NOMO-1 treated with DMSO at 0.1 percent for 48 hours (cell line): ENCODE measurements around the gene PNKD.

Experiments
- DNase-seq: peaks from one replicate; lab custom pipeline; 2025; ENCODE audit not compliant: unreplicated experiment; lab: John Stamatoyannopoulos, UW

Gene PNKD

DNA sequence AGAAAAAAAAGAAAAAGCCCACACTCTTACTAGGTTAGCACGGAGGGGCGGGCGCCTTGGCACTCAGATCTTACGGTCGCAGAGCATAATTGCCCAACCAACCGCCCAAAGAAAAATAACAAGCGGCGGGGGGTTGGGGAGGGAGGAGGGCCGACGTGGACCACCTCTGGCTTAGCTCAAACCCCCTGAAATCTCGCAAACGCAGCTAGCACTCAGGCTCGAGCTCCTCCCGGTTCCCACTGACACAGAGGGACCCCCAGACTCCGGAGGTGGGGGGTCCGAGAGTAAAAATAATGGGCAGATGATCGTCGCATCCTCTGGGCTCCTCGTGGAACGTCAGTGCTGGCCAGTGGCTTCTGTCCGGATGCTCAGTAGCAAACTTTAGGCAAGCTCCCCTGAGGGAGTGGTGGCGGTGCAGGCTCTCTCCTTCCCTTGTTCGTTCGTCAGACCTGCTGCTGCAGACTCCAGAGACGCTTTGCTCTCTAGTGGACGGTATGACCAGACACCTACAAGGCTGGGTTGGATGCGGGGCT lies 98.4 kb downstream of the PNKD start:
- peak; percentile 55 for DNase-seq

DNA sequence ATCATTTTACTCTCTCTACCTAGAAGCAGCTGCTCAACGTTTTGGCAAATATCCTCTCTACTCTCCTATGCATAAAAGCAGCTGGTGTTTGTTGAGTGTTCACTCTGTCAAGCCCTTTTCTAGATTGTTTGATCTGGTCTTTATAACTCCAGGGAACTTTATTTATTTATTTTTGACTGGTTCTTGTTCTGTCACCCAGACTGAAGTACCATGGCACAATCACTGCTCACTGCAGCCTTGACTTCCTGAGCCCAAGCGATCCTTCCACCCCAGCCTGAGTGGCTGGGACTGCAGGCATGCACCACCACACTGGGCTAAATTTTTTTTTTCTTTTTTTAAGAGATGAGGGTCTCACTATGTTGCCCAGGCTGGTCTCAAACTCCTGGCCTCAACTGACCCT lies 99.0 kb downstream of the PNKD start:
- DNase-seq, result no peak

DNA sequence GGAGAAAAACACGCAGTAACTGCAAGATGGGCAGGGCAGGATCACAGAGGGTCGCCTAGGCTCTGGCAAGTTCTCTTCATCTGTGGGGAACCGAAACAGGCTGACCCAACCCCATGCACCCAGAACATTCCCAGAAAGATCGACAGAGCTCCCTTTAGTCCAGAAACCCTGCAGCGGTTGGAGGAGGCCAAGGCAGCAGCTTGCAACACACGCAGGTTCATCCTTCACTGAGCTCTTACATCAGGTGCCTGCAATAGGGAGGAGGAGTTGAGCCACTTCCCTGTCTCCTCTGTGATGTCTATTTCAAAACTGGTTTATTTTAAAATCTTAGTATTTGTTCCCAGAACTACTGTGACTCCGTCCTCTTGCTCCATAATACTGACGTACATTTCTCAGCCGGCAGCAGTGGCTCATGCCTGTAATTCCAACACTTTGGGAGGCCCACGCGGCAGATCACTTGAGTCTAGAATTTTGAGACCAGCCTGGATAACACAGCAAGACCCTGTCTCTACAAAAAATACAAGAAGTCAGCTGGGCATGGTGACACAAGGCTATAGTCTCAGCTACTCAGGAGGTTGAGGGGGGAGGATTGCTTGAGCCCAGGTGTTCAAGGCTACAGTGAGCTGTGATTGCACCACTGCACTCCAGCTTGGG lies 100.2 kb downstream of the PNKD start:
- DNase-seq, result peak; percentile 92

DNA sequence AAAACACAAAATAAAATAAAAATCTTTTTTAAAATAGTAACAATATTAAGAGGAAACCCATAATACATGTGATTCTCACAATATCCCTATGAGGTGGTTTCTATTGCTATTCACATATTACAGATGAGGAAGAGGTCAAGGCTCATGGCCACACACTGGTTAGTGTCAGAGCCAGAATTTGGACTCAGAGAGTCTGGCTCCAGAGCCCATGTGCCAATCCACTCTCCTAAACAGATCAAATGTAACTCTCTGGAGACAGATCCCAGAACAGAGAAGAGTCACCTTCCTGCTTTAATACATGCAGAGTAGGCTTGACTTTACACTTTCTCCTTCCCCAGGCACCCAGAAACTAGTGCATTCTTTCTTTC lies 101.6 kb downstream of the PNKD start:
- DNase-seq, result no peak

DNA sequence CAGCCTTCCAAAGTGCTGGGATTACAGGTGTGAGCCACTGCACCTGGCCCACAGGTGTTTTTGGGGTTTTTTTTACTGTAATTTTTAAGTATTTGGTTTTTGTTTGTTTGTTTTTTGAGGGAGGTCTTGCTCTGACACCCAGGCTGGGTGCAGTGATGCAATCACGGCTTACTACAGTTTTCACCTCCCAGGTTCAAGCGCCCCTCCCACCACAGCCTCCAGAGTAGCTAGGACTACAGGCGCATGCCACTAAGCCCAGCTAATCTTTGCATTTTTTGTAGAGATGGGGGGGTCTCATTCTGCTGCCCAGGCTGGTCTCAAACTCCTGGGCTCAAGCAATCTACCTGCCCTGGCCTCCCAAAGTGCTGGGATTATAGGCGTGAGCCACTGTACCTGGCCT lies 104.5 kb downstream of the PNKD start:
- DNase-seq, result no peak

DNA sequence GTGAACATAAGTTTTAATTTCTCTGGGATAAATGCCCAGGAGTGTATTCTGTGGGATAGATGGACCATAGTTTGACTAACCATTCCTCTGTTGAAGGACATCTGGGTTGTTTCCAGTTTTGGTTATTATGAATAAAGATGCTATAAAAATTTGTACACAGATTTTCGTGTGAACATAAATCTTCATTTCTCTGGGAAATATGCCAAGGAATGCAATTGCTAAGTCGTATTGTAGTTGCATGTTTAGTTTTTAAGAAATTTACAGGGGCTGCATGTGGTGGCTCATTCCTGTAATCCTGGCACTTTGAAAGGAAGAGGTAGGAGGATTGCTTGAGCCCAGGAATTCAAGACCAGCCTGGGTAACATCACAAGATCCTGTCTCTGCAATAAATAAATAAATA lies 104.9 kb downstream of the PNKD start:
- DNase-seq, result no peak

DNA sequence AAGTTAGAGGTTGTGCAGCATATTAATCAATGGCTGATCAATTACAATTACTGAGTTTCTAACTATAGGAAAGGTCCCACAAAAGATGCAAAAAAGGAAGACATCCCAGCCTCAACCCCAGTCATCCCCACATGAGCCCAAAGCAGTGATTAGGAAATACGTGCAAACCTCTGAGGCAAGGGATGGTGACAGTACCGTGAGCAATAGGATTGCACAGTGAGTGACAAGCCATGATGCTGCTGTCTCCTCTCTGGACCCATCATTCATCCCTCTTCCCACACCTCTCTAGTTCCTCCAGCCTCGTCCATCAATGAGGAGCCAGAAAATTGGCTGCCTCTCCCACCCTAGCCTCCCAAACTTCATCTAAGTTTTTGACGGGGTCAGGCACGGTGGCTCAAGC lies 107.7 kb downstream of the PNKD start:
- DNase-seq, result no peak

DNA sequence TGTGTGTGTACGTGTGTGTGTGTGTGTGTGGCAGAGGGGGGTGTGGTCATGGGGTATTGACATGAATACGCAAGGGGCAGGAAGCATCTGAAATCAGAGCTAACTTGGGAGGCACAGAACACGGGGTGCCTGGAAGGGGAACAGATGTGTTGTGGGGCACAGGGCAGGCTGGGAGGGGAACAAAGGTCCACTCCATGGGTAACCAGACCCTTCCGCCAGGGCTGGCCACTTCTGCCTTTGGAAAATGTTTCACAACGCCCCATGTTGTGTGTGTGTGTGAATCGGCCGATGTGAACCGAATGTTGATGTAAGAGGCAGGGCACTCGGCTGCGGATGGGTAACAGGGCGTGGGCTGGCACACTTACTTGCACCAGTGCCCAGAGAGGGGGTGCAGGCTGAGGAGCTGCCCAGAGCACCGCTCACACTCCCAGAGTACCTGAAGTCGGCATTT lies 111.6 kb downstream of the PNKD start, which contains the start of gene SLC11A1:
Gene SLC11A1 (plus strand): TSS at position 358 of the 451 bp plus-strand sequence. CDS start 96 bp downstream, outside the sequence.
- peak; percentile 62 for DNase-seq

DNA sequence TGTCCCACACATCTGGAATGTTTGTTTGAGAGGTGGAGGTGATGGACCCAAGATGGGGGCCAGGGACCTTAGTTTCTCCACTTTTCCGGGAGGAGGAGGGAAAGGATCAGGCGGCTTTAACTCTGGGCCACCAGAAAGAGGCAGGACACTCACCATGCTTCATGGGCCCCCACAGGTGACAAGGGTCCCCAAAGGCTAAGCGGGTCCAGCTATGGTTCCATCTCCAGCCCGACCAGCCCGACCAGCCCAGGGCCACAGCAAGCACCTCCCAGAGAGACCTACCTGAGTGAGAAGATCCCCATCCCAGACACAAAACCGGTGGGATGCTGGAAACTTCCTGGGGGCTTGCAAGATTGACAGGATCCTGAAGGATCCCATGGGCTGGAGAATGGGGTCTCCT lies 112.5 kb downstream of the PNKD start:
- DNase-seq, result no peak

DNA sequence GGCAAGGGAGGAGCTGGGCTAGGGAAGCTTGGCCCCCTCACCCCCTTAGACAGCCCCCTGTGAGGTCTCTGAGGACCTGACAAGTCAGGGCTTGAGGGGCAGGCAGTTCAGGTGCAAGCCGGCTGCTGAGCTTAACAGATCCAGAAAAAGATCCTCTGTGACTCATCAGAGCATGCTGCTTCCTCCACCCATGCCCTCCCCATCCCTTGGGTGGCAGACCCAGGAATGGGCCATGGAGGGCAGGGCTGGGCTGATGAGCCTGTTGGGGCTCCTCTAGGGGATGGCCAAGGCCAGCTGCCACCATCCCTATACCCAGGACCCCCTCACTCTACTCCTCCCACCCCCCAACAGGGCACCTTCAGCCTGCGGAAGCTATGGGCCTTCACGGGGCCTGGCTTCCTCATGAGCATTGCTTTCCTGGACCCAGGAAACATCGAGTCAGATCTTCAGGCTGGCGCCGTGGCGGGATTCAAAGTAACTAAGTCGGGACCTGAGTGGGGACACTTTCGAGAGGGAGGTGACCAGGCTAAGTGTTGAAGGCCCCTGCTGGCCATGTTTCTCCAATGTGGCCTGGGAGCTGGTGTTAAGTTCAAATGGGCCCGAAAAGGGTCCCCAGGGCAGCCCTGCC lies 113.7 kb downstream of the PNKD start:
- DNase-seq, result no peak

DNA sequence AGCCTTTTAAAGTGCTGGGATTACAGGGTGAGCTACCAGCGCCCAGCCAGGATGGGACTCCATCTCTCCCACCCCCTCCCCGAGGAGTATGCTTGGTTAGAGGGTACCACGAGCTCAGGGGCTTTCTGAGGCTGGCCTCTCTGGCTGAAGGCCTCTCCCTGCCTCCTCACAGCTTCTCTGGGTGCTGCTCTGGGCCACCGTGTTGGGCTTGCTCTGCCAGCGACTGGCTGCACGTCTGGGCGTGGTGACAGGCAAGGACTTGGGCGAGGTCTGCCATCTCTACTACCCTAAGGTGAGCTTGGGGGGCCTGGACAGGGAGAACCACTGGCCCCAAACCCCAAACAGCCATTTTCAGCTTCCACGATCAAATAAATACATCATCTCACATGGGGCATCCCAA lies 114.7 kb downstream of the PNKD start:
- no peak for DNase-seq

DNA sequence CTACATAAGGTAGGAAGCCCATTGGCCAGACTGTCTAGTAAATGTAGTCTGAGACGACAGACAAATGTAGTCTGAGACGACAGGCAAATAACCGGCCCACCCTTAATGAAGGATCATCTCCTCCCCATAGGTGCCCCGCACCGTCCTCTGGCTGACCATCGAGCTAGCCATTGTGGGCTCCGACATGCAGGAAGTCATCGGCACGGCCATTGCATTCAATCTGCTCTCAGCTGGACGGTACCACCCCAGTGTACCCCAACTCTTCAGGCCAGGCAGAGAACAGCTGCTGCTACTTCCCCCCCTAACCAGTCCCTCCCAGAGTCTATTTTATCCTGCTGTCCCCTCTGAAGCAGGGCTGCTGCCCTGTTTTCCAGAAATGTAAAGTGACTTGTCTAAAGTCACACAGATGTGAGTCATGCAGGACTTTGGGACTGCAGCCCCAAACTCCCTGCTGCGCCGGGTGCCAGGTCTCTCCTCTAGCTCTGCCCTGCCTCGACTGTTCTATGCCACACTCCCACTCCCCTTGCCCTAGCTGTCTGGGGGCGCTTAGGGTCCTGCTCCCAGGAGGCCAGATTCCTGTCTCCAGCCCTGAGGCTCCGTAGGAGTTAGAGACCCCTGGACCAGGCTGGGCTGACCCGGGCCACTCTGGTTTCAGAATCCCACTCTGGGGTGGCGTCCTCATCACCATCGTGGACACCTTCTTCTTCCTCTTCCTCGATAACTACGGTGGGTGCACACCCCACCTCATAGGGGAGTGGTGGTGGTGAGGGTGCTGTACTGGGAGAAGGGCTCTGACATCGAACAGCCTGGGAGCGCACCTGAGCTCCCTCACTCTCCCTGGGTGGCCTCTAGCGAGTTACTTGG lies 116.4 kb downstream of the PNKD start:
- DNase-seq, result no peak

DNA sequence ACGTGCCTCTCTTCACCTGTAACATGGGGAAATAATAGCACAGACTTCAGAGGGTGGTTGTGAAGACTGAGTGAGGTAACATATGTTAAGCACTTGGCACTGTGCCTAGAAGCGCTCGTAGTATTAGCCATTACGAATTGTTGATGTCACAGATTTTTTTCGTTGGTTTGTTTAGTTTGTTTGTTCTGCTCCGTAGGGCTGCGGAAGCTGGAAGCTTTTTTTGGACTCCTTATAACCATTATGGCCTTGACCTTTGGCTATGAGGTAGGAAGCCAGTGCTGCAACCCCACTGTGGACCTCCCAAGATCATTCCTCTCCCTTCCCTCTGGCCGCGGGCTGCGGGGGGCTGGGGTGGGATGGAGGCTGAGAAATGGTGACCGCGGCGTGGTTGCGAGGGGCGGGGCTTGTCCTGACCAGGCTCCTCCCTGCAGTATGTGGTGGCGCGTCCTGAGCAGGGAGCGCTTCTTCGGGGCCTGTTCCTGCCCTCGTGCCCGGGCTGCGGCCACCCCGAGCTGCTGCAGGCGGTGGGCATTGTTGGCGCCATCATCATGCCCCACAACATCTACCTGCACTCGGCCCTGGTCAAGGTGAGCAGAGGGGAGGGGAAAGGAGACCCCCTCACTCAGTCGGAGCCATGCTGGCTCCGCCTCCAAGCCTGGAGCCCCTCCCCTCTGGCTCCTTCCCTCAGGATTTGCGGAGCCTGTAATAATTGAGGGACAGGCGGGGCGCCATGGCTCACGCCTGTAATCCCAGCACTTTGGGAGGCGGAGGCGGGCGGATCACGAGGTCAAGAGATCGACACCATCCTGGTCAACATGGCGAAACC lies 117.3 kb downstream of the PNKD start:
- DNase-seq, result no peak

DNA sequence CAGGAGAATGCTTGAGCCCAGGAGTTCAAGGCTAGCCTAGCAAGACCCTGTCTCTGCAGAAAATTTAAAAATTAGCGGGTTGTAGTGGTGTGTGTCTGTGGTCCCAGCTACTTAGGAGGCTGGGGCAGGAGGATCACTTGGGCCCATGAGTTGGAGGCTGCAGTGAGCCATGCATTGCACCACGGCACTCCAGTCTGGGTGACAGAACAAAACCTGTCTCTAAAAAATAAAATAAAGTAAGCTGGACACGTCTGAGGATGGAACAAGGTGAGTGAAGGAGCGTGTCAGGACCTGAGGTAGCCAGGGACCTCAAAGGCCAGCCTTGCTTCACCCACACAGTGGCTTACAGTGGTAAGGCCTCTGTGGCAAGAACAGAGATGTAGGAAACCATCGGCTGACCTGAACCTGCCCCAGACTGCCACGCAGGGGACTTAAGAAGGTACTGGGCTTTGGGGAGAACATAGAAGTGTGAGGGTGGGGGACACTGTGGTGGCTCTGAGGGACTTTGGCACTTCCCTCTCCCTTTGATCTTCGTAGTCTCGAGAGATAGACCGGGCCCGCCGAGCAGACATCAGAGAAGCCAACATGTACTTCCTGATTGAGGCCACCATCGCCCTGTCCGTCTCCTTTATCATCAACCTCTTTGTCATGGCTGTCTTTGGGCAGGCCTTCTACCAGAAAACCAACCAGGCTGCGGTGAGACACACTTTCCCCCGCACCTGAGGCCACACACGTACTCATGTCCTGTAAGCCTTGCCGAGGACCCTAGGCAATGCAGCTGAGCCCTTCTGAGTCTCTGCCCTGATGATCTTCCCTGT lies 119.2 kb downstream of the PNKD start:
- no peak for DNase-seq

DNA sequence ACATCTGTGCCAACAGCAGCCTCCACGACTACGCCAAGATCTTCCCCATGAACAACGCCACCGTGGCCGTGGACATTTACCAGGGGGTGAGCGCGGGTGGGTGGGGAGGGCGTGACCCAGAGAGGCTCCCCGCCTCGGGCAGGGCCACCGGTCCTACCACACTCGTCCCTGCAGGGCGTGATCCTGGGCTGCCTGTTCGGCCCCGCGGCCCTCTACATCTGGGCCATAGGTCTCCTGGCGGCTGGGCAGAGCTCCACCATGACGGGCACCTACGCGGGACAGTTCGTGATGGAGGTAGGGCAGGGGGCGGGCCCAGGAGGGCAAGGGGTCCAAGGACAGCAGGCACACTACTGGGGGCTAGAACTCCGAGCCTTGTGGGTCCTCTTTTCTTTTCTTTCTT lies 120.9 kb downstream of the PNKD start:
- DNase-seq, result no peak

DNA sequence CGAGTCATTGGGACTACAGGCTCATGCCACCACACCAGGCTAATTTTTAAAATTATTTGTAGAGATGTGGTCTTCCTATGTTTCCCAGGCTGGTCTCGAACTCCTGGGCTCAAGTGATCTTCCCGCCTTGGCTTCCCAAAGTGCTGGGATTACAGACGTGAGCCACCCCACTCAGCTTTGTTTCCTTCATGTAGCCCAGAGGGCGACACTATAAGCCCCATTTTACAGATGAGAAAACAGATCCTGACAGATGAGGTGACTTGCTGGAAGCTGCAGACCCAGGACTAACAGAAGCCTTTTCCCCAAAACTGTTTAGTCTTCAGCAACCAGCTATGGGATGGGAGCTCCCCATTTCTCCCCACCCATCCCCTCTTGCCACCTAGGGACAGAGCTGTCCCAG lies 122.1 kb downstream of the PNKD start:
- DNase-seq, result no peak

DNA sequence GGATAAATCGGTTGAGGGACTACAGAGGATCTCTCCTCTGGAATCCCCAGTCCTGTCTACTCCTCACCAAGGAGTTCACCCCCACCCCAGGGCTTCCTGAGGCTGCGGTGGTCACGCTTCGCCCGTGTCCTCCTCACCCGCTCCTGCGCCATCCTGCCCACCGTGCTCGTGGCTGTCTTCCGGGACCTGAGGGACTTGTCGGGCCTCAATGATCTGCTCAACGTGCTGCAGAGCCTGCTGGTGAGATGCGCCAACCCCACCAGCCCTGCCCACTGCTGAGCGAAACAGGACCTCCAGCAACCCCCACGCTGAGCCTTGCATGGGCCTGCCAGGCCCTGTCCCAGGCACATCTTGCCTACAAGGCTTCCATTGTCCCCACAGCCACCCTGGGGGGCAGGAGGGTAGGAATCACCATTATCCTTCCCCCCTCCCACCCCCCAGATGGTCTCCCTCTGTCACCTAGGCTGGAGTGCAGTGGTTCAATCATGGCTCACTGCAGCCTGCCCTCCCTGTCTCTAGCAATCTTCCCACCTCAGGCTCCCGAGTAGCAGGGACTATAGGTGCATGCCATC lies 122.7 kb downstream of the PNKD start:
- DNase-seq, result no peak

DNA sequence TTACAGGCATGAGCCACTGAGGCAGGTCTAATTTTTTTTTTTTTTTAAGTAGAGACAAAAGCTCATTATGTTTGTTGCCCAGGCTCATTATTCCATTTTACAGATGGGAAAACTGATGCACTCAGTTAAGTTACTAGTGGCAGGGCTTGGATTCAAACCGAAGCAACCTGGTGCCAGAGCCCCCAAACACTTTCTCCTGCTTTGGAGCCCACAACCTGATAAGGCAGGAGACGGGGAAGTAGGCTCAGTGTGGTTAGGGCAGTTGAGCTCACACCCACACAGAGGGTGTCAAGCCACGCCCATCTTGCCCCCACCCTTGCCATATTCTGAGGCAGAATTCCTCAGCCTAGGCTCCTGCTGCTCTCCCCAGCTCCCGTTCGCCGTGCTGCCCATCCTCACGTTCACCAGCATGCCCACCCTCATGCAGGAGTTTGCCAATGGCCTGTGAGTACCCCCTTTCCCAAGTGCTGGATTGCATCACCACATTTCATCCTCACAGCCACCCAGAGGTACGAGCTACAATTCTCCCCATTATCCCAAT lies 123.5 kb downstream of the PNKD start:
- peak; percentile 35 for DNase-seq

DNA sequence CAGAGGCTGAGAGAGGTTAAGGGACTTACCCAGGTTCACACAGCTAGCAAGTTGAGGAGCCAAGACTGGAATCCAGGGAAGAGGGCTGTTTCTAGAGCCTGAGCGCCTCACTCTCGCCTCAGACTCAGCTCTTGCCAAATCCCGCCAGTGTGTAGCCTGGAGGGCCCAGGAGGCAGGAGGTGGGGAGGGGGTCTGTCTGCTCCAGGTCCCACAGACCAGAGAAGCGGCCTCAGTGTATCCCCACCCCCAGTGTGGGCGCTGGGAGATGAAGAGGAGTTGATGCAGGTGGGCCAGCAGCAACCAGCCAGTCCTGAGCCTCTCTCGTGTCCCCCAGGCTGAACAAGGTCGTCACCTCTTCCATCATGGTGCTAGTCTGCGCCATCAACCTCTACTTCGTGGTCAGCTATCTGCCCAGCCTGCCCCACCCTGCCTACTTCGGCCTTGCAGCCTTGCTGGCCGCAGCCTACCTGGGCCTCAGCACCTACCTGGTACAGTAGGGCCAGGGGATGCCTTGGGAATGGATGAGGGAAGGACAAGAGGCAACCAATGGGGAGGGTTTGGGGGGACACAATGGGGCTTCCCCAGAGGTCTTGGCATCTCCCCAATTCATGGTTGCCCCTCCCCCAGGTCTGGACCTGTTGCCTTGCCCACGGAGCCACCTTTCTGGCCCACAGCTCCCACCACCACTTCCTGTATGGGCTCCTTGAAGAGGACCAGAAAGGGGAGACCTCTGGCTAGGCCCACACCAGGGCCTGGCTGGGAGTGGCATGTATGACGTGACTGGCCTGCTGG lies 124.2 kb downstream of the PNKD start:
- DNase-seq, result no peak
